Kidney (tissue), 14 donors: ENCODE results near the gene ZNF286A. TPM values are rescaled to one million over a fixed set of nuclear protein-coding genes. Genes with fewer than 3 reads are reported as not detected.

Experiments used
- DNase-seq, 5 donors: peaks; one replicate each; pipeline ENCODE4 v3.0.0-alpha.2; 2013 to 2020
- FAIRE-seq: peaks from 2 replicates; lab custom pipeline; 2012; peaks lifted over from hg19 to GRCh38; lab: Jason Lieb, UNC
- H3K27ac ChIP-seq, 2 donors: one replicate each; pipeline ENCODE4 v1.7.0; 2013; ENCODE audit warnings: low read depth in 2 of 2, low read length in 2 of 2, inconsistent platforms in 1 of 2
- H3K27me3 ChIP-seq: one replicate; pipeline ENCODE4 v1.7.1; 2013; ENCODE audit warnings: low read length, inconsistent platforms; ENCODE audit not compliant: control insufficient read depth, insufficient read depth
- H3K36me3 ChIP-seq, 3 donors: one replicate each; pipeline versions ENCODE4 v1.7.0 to v1.7.1; 2013; ENCODE audit warnings: low read length in 3 of 3, control low read depth in 1 of 3, inconsistent platforms in 1 of 3; ENCODE audit not compliant: insufficient read depth in 3 of 3, control insufficient read depth in 2 of 3
- H3K4me1 ChIP-seq, 3 donors: one replicate each; pipeline versions ENCODE4 v1.7.0 to v1.7.1; 2013; ENCODE audit warnings: low read length in 3 of 3, inconsistent platforms in 1 of 3, low read depth in 1 of 3; ENCODE audit not compliant: control insufficient read depth in 2 of 3, insufficient read depth in 2 of 3
- H3K4me3 ChIP-seq, 3 donors: one replicate each; pipeline versions ENCODE4 v1.7.0 to v1.8.1; 2013; ENCODE audit warnings: low read length in 3 of 3, control low read depth in 1 of 3, inconsistent platforms in 1 of 3
- H3K9ac ChIP-seq, 3 donors: one replicate each; pipeline versions ENCODE4 v1.7.0 to v1.7.1; 2013; ENCODE audit warnings: low read length in 3 of 3, control low read depth in 1 of 3, inconsistent platforms in 1 of 3
- H3K9me3 ChIP-seq, 3 donors: one replicate each; pipeline versions ENCODE4 v1.7.0 to v1.7.1; 2013; ENCODE audit warnings: low read length in 3 of 3, control low read depth in 1 of 3, inconsistent platforms in 1 of 3; ENCODE audit not compliant: control insufficient read depth in 2 of 3, insufficient read depth in 1 of 3
- intact Hi-C: fragments of 100-400 bp; cut with DNase I; formaldehyde crosslinking; loops from one replicate; pipeline ENCODE4 v1.11.1; 2022
- polyA plus RNA-seq: library from polyadenylated mRNA; stranded (reverse); fragments of 350-450 nt; fragmentation: Illumina TruSeq; extraction: RNeasy Lipid Tissue Mini Kit (QIAGEN cat#74804); gene quantifications from one replicate; pipeline ENCODE4 v1.2.3, GENCODE V29; 2014; ENCODE audit warnings: low read depth, low replicate concordance; ENCODE audit not compliant: insufficient read depth
- total RNA-seq: library from RNA; stranded (reverse); fragmentation: NEBNext Ultra II Directional; extraction: Animal tissue kit (Norgen Biotek cat#: 25700); gene quantifications from one replicate; pipeline ENCODE4 v1.2.1, GENCODE V29; 2021
- TF ChIP-seq, protein P1 (sequence below): IDR thresholded peaks from 3 replicates; pipeline ENCODE4 v1.5.1; 2012; ENCODE audit warnings: mild to moderate bottlenecking, moderate library complexity, borderline replicate concordance; ENCODE audit not compliant: insufficient read depth; ENCODE audit errors: extremely low read depth
- donor health status: control.
- donor health status: control.
- donor health status: control.
- donor health status: control.
- donor health status: control.
- donor health status: DM: yes; HTN: yes; CAD: no.
- donor health status: Normal renal cell carcinoma (clear cell type).

ZNF286A gene
- total and polyA plus RNA-seq, 2 donors from 2014 or later: 11.0 to 17.4 TPM

DNA sequence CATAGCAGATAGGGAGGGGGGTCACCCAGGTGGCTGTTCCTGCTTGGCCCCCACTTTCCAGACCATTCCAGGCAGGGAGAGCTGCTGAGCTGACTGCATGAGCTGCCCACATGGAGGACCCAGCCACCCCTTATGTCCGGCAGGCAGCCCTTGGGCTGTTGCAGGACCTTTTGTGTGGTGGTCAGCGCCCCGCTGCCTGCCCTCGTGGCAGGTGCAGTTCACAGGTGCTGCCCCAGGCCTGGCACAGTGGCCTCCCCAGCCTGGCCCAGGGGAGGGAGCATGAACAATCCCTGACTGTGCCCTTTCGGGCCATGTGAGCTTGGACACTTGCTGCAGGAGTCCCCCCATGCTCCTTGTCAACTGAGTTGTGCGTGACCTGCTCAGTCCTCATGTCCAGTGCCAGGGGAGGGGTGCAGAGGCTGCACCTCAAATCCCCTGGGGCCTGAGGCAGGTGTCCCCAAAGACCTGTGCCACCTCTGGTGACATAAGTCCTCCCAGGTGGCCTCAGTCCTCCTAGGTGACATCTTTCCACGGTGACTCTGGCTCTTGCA lies 41.1 kb downstream of the ZNF286A start:
- no peaks in the 10 kb centered on the region for H3K36me3 ChIP-seq
- peak in 1 of 5 donors; percentile 62 for DNase-seq
- intact Hi-C loops: no loop called here
- no peaks in the 10 kb centered on the region for H3K4me1 ChIP-seq
- H3K4me3 ChIP-seq: no peak overlapping the region
- TF ChIP-seq, protein P1, sequence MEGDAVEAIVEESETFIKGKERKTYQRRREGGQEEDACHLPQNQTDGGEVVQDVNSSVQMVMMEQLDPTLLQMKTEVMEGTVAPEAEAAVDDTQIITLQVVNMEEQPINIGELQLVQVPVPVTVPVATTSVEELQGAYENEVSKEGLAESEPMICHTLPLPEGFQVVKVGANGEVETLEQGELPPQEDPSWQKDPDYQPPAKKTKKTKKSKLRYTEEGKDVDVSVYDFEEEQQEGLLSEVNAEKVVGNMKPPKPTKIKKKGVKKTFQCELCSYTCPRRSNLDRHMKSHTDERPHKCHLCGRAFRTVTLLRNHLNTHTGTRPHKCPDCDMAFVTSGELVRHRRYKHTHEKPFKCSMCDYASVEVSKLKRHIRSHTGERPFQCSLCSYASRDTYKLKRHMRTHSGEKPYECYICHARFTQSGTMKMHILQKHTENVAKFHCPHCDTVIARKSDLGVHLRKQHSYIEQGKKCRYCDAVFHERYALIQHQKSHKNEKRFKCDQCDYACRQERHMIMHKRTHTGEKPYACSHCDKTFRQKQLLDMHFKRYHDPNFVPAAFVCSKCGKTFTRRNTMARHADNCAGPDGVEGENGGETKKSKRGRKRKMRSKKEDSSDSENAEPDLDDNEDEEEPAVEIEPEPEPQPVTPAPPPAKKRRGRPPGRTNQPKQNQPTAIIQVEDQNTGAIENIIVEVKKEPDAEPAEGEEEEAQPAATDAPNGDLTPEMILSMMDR: no peak
- H3K27ac ChIP-seq: no peak overlapping the region
- no peaks in the 10 kb centered on the region for H3K9me3 ChIP-seq
- no peaks in the 10 kb centered on the region for H3K27me3 ChIP-seq
- no peak for FAIRE-seq
- H3K9ac ChIP-seq: no peak overlapping the region

DNA sequence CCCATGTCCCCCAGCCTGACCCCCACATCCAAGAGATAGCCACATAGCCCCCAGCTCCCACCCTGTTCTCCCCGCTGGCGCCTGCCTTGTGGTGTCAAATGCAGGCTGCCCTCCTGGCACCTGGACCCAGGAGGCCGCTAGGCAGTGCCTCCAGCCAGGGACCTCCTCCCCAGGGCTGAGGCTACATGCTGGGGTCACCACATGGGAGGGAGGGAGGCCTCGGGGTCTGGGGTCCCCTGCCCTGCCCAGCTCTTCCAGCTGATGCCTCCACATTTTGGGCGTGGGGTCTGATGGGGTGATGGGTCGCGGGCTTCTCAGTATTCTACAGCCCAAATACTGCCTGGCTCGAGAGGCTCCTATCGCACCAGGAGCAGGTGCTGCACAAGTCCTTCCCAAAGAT lies 42.1 kb downstream of the ZNF286A start:
- Histone ChIP-seq H3K9me3 (no peaks in the 10 kb centered on the region), H3K4me3 (no peak overlapping the region), H3K27ac (no peak overlapping the region), H3K4me1 (no peaks in the 10 kb centered on the region), H3K9ac (no peak overlapping the region), H3K36me3 (no peaks in the 10 kb centered on the region), H3K27me3 (no peaks in the 10 kb centered on the region)
- FAIRE-seq: no peak
- peak in 1 of 5 donors; percentile 52 for DNase-seq
- intact Hi-C loops: no loop called here
- TF ChIP-seq, protein P1: no peak

DNA sequence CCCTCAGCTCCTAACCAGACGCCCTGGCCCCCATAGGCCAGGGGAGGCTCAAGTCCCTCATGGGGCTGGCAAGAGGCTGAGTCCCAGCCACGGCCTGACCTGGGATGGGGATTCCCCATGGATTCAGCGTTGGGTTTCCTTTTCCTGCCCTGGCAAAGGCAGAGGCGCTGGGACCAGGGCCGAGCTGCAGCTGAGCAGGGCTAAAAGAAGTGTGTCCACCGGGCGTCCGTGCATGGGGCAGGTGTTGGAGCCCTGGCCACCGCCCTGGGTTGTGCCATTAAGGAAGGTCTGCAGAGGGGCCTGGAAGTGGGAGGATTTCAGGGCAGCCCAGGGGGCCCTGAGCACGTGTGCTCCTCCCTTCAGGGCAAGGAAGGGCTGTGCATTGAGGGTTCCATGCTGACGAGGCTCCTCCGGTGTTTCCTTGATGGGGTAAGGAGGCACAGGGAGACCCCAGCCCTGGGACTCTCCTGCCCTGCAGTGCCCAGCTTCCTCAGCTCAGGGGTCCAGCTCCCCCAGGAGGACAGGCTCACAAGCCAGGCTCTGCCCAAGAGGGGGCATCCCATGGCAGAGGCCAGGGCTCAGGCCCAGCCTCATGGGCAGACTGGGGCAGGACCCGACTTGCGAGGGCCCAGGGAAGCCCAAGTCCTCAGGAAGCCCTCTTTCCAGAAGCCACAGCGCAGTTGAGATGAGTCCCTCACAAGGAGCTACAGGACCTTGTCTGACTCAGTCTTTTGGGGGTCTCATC lies 42.7 kb downstream of the ZNF286A start:
- Histone ChIP-seq H3K9ac (no peak overlapping the region), H3K4me3 (no peak overlapping the region), H3K27me3 (no peaks in the 10 kb centered on the region), H3K36me3 (no peaks in the 10 kb centered on the region), H3K9me3 (no peaks in the 10 kb centered on the region), H3K27ac (no peak overlapping the region), H3K4me1 (no peaks in the 10 kb centered on the region)
- DNase-seq: peak in 1 of 5 donors; percentile 63
- intact Hi-C loops: no loop called here
- FAIRE-seq: no peak
- TF ChIP-seq, protein P1: no peak
